Measurements from ENCODE around the gene EFCAB14. TPM values are rescaled to one million over a fixed set of nuclear protein-coding genes. Genes with fewer than 3 reads are reported as not detected.
A peak's percentile ranks its signal among the peaks of the same experiment; 100 is the strongest.
"Not testable (repeated sequence)": the region's sequence is repeated elsewhere in the genome, so short reads cannot be mapped to it uniquely, and the experiment has no call there.

The EFCAB14 gene
- 69.1 and 71.3 TPM in 2 replicates for total RNA-seq

- H3K4me1 Mint-ChIP-seq (ENCODE audit: low read depth) = peaks cover 36% of the 10 kb centered on the region
- peak; percentile 98 for DNase-seq (ENCODE audit: low spot score)
- intact Hi-C loops (cut with micrococcal nuclease) = loop anchor here (1.0 to 5.0 kb wide), 3 partner anchors 52 to 115 kb away; partner anchors contain the start of genes ATPAF1, MKNK1 and MOB3C
Observed at GRCh38 chr1:46718727-46719622, at the start of gene EFCAB14. Gene EFCAB14, minus strand, starts transcription at chr1:46719114. Its CDS starts 1,027 bp downstream, at chr1:46718087.

GRCh38 chr1:46768445-46768844 lies 49.5 kb upstream of the EFCAB14 start:
- H3K27ac Mint-ChIP-seq = no peak overlapping the region
- no peaks in the 10 kb centered on the region for H3K27me3 Mint-ChIP-seq (ENCODE audit: low read depth)
- H3K4me3 Mint-ChIP-seq (ENCODE audit: low read depth) = no peak overlapping the region
- intact Hi-C loops (cut with micrococcal nuclease) = no loop called here
- no peaks in the 10 kb centered on the region for H3K4me1 Mint-ChIP-seq (ENCODE audit: low read depth)
- peaks cover 38% of the 10 kb centered on the region for H3K9me3 Mint-ChIP-seq
- H3K36me3 Mint-ChIP-seq (ENCODE audit: low read depth) = no peaks in the 10 kb centered on the region
- DNase-seq (ENCODE audit: low spot score) = no peak

More at GRCh38 chr1:46718727-46719622, at the start of gene EFCAB14:
- peaks cover 38% of the 10 kb centered on the region for H3K36me3 Mint-ChIP-seq (ENCODE audit: low read depth)
- no peaks in the 10 kb centered on the region for H3K9me3 Mint-ChIP-seq
- H3K4me3 Mint-ChIP-seq (ENCODE audit: low read depth) = peak within 1 kb of the TSS; percentile 95
- peak within 1 kb of the TSS; percentile 92 for H3K27ac Mint-ChIP-seq
- H3K27me3 Mint-ChIP-seq (ENCODE audit: low read depth) = no peaks in the 10 kb centered on the region

- Mint-ChIP-seq H3K36me3 (ENCODE audit: low read depth) (no peaks in the 10 kb centered on the region), H3K9me3 (peaks cover 38% of the 10 kb centered on the region), H3K4me3 (ENCODE audit: low read depth) (no peak overlapping the region), H3K4me1 (ENCODE audit: low read depth) (no peaks in the 10 kb centered on the region), H3K27ac (no peak overlapping the region), H3K27me3 (ENCODE audit: low read depth) (no peaks in the 10 kb centered on the region)
- intact Hi-C loops (cut with micrococcal nuclease) = no loop called here
- no peak for DNase-seq (ENCODE audit: low spot score)
Observed at GRCh38 chr1:46767649-46768282, 48.9 kb upstream of the EFCAB14 start.

- Mint-ChIP-seq H3K9me3 (peaks cover 11% of the 10 kb centered on the region), H3K36me3 (ENCODE audit: low read depth) (no peaks in the 10 kb centered on the region), H3K4me3 (ENCODE audit: low read depth) (no peak overlapping the region), H3K27me3 (ENCODE audit: low read depth) (peaks cover 5% of the 10 kb centered on the region), H3K4me1 (ENCODE audit: low read depth) (no peaks in the 10 kb centered on the region), H3K27ac (no peak overlapping the region)
- DNase-seq (ENCODE audit: low spot score) = no peak
- intact Hi-C loops (cut with micrococcal nuclease) = no loop called here
Observed at GRCh38 chr1:46764402-46764801, 45.5 kb upstream of the EFCAB14 start.

- DNase-seq (ENCODE audit: low spot score) = no peak
- H3K36me3 Mint-ChIP-seq (ENCODE audit: low read depth) = no peaks in the 10 kb centered on the region
- peaks cover 15% of the 10 kb centered on the region for H3K27me3 Mint-ChIP-seq (ENCODE audit: low read depth)
- H3K4me3 Mint-ChIP-seq (ENCODE audit: low read depth) = no peak overlapping the region
- H3K9me3 Mint-ChIP-seq = no peaks in the 10 kb centered on the region
- intact Hi-C loops (cut with micrococcal nuclease) = no loop called here
- no peaks in the 10 kb centered on the region for H3K4me1 Mint-ChIP-seq (ENCODE audit: low read depth)
- H3K27ac Mint-ChIP-seq = no peak overlapping the region
Observed at GRCh38 chr1:46761740-46762139, 42.8 kb upstream of the EFCAB14 start.

- peaks cover 15% of the 10 kb centered on the region for H3K27me3 Mint-ChIP-seq (ENCODE audit: low read depth)
- no peak for DNase-seq (ENCODE audit: low spot score)
- no peaks in the 10 kb centered on the region for H3K9me3 Mint-ChIP-seq
- intact Hi-C loops (cut with micrococcal nuclease) = no loop called here
- no peak overlapping the region for H3K27ac Mint-ChIP-seq
- no peaks in the 10 kb centered on the region for H3K4me1 Mint-ChIP-seq (ENCODE audit: low read depth)
- H3K4me3 Mint-ChIP-seq (ENCODE audit: low read depth) = no peak overlapping the region
- H3K36me3 Mint-ChIP-seq (ENCODE audit: low read depth) = no peaks in the 10 kb centered on the region
Observed at GRCh38 chr1:46760558-46761166, 41.7 kb upstream of the EFCAB14 start.

- Mint-ChIP-seq H3K4me3 (ENCODE audit: low read depth) (no peak overlapping the region), H3K27ac (no peak overlapping the region), H3K36me3 (ENCODE audit: low read depth) (no peaks in the 10 kb centered on the region), H3K27me3 (ENCODE audit: low read depth) (peaks cover 17% of the 10 kb centered on the region), H3K9me3 (no peaks in the 10 kb centered on the region), H3K4me1 (ENCODE audit: low read depth) (no peaks in the 10 kb centered on the region)
- intact Hi-C loops (cut with micrococcal nuclease) = no loop called here
- DNase-seq (ENCODE audit: low spot score) = no peak
Observed at GRCh38 chr1:46757956-46758528, 39.1 kb upstream of the EFCAB14 start.

GRCh38 chr1:46757247-46757955 lies 38.5 kb upstream of the EFCAB14 start:
- Mint-ChIP-seq H3K4me1 (ENCODE audit: low read depth) (no peaks in the 10 kb centered on the region), H3K4me3 (ENCODE audit: low read depth) (no peak overlapping the region), H3K27me3 (ENCODE audit: low read depth) (peaks cover 17% of the 10 kb centered on the region), H3K27ac (no peak overlapping the region), H3K9me3 (no peaks in the 10 kb centered on the region), H3K36me3 (ENCODE audit: low read depth) (no peaks in the 10 kb centered on the region)
- no peak for DNase-seq (ENCODE audit: low spot score)
- intact Hi-C loops (cut with micrococcal nuclease) = no loop called here

GRCh38 chr1:46755121-46755520 lies 36.2 kb upstream of the EFCAB14 start:
- H3K9me3 Mint-ChIP-seq = no peaks in the 10 kb centered on the region
- DNase-seq (ENCODE audit: low spot score) = no peak
- intact Hi-C loops (cut with micrococcal nuclease) = no loop called here
- no peak overlapping the region for H3K4me3 Mint-ChIP-seq (ENCODE audit: low read depth)
- H3K27ac Mint-ChIP-seq = no peak overlapping the region
- H3K36me3 Mint-ChIP-seq (ENCODE audit: low read depth) = no peaks in the 10 kb centered on the region
- peaks cover 17% of the 10 kb centered on the region for H3K27me3 Mint-ChIP-seq (ENCODE audit: low read depth)
- H3K4me1 Mint-ChIP-seq (ENCODE audit: low read depth) = no peaks in the 10 kb centered on the region

GRCh38 chr1:46754707-46755106 lies 35.8 kb upstream of the EFCAB14 start:
- intact Hi-C loops (cut with micrococcal nuclease); DNase-seq (ENCODE audit: low spot score); H3K36me3 Mint-ChIP-seq (ENCODE audit: low read depth); H3K27ac Mint-ChIP-seq; H3K4me3 Mint-ChIP-seq (ENCODE audit: low read depth); H3K4me1 Mint-ChIP-seq (ENCODE audit: low read depth); H3K9me3 Mint-ChIP-seq: not testable (repeated sequence)
- H3K27me3 Mint-ChIP-seq (ENCODE audit: low read depth) = peaks cover 18% of the 10 kb centered on the region

GRCh38 chr1:46753985-46754384 lies 35.1 kb upstream of the EFCAB14 start:
- no peaks in the 10 kb centered on the region for H3K4me1 Mint-ChIP-seq (ENCODE audit: low read depth)
- no peak overlapping the region for H3K4me3 Mint-ChIP-seq (ENCODE audit: low read depth)
- DNase-seq (ENCODE audit: low spot score) = no peak
- H3K27ac Mint-ChIP-seq = no peak overlapping the region
- intact Hi-C loops (cut with micrococcal nuclease) = no loop called here
- H3K9me3 Mint-ChIP-seq = no peaks in the 10 kb centered on the region
- peaks cover 18% of the 10 kb centered on the region for H3K27me3 Mint-ChIP-seq (ENCODE audit: low read depth)
- no peaks in the 10 kb centered on the region for H3K36me3 Mint-ChIP-seq (ENCODE audit: low read depth)

GRCh38 chr1:46749921-46750404 lies 31.0 kb upstream of the EFCAB14 start:
- no peaks in the 10 kb centered on the region for H3K9me3 Mint-ChIP-seq
- intact Hi-C loops (cut with micrococcal nuclease) = no loop called here
- H3K27me3 Mint-ChIP-seq (ENCODE audit: low read depth) = peaks cover 17% of the 10 kb centered on the region

More at GRCh38 chr1:46749921-46750404, 31.0 kb upstream of the EFCAB14 start:
- H3K36me3 Mint-ChIP-seq (ENCODE audit: low read depth) = no peaks in the 10 kb centered on the region
- DNase-seq (ENCODE audit: low spot score) = no peak
- no peaks in the 10 kb centered on the region for H3K4me1 Mint-ChIP-seq (ENCODE audit: low read depth)
- no peak overlapping the region for H3K27ac Mint-ChIP-seq
- no peak overlapping the region for H3K4me3 Mint-ChIP-seq (ENCODE audit: low read depth)
